Pancreas (tissue), 10 donors: ENCODE measurements around the gene UCP3. TPM values are rescaled to one million over a fixed set of nuclear protein-coding genes. Genes with fewer than 3 reads are reported as not detected.

Source experiments
- ATAC-seq, 4 donors: fragments of 200-7000 bp; cut with Tn5 transposase; one replicate each; pipeline versions ENCODE4 v1.8.0 to v1.9.1; 2020; ENCODE audit warnings: mild to moderate bottlenecking in 4 of 4, moderate library complexity in 4 of 4
- DNase-seq, 6 donors: peaks; one replicate each; pipeline ENCODE4 v3.0.0-alpha.2; 2020
- FAIRE-seq: peaks from 2 replicates; lab custom pipeline; 2012; peaks lifted over from hg19 to GRCh38; lab: Jason Lieb, UNC
- H3K27ac ChIP-seq, 4 donors: fragments of 200-600 bp; sonication (generic); 1 replicate in 3 of 4; 2 replicates in 1 of 4; pipeline versions ENCODE4 v1.5.0 to v1.8.0; 2020
- H3K27me3 ChIP-seq, 4 donors: fragments of 200-600 bp; one replicate each; pipeline ENCODE4 v1.8.0; 2021
- H3K36me3 ChIP-seq, 3 donors: fragments of 200-600 bp; sonication (generic) in 1 of 3; one replicate each; pipeline versions ENCODE4 v1.5.0 to v1.8.0; 2020 to 2021
- H3K4me1 ChIP-seq, 3 donors: fragments of 200-600 bp; one replicate each; pipeline ENCODE4 v1.8.0; 2021
- H3K4me3 ChIP-seq, 4 donors: fragments of 200-600 bp; sonication (generic) in 2 of 4; one replicate each; pipeline versions ENCODE4 v1.5.0 to v1.8.0; 2020 to 2021
- H3K9me3 ChIP-seq, 4 donors: fragments of 200-600 bp; one replicate each; pipeline ENCODE4 v1.8.0; 2021
- WGBS, 2 donors: extraction: QIAGEN DNeasy Blood & Tissue Kit; methylation state at CpG; one replicate each; pipeline ENCODE4 v1.1.7; 2013; 5-methylcytosine and 5-hydroxymethylcytosine counted together
- intact Hi-C, 3 donors: fragments of 100-400 bp; cut with DNase I; formaldehyde crosslinking; loops; one replicate each; pipeline versions ENCODE4 v1.11.1 to v1.14.2; 2022
- polyA plus RNA-seq, 2 donors: library from polyadenylated mRNA; stranded (reverse); fragments of 200-250 nt; gene quantifications; one replicate each; pipeline ENCODE4 v1.2.3, GENCODE V29; 2013
- total RNA-seq, 6 donors: library from RNA; stranded (reverse); fragmentation: NEBNext Ultra II Directional in 4 of 6; extraction: Animal tissue kit (Norgen Biotek cat#: 25700) in 4 of 6; gene quantifications; one replicate each; pipeline versions ENCODE4 v1.2.1 to v1.2.4, GENCODE V29; 2021 to 2023
- TF ChIP-seq, protein P1 (sequence below), 4 donors: fragments of 200-600 bp; sonication (generic) in 3 of 4; IDR thresholded peaks; one replicate each; pipeline versions ENCODE4 v1.5.0 to v1.8.0; 2021; ENCODE audit warnings: antibody characterized with exemption in 4 of 4
- donor health status: healthy with polysubstance abuse.
- donor health status: DM: no; HTN: no; CAD: no; lungs with moderate emphysema.
- donor health status: DM: no; HTN: no; CAD: no.
- donor health status: control.
- donor health status: control.
- donor health status: Bipolar disorder and iron deficiency.
- donor health status: DM: yes; HTN: yes; CAD: no.
- donor health status: DM: no; HTN: no; CAD: no.
- donor health status: DM: no; HTN: no; CAD: no.
- donor health status: DM: yes; HTN: yes; CAD: no.

The UCP3 gene
- total and polyA plus RNA-seq, 8 donors: 0.32 to 2.0 (median 0.87) TPM

DNA sequence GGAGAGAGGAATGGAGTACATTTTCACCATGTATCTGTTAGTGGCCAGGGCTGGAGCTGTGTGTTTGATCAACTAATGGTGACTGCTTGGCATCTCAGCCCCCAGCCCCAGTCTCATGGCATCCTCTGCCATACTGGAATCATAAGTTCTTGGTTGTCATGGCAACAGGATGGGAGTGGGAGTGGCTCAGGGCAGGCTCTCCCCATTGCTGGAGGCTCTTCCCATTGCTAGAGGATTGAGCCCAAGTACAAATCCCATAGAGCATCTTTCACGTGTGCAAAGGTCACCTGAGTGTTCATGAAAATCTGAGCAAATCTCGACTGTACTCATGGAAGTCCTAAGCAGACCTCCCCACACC lies 43.1 kb downstream of the UCP3 start:
- TF ChIP-seq, protein P1, sequence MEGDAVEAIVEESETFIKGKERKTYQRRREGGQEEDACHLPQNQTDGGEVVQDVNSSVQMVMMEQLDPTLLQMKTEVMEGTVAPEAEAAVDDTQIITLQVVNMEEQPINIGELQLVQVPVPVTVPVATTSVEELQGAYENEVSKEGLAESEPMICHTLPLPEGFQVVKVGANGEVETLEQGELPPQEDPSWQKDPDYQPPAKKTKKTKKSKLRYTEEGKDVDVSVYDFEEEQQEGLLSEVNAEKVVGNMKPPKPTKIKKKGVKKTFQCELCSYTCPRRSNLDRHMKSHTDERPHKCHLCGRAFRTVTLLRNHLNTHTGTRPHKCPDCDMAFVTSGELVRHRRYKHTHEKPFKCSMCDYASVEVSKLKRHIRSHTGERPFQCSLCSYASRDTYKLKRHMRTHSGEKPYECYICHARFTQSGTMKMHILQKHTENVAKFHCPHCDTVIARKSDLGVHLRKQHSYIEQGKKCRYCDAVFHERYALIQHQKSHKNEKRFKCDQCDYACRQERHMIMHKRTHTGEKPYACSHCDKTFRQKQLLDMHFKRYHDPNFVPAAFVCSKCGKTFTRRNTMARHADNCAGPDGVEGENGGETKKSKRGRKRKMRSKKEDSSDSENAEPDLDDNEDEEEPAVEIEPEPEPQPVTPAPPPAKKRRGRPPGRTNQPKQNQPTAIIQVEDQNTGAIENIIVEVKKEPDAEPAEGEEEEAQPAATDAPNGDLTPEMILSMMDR (IDR thresholded peaks at IDR 0.05): no peak
- no peaks in the 10 kb centered on the region for H3K4me1 ChIP-seq
- no peak overlapping the region for H3K27ac ChIP-seq
- intact Hi-C loops: loop anchor here in 1 of 3 donors (10.0 kb wide), 1 partner anchor 109 kb away; no protein-coding TSS in a partner anchor
- no peaks in the 10 kb centered on the region for H3K9me3 ChIP-seq
- DNase-seq: no peak
- no peaks in the 10 kb centered on the region for H3K36me3 ChIP-seq
- no peak for FAIRE-seq
- 38 to 50% methylated on average over 2 of the region's 2 CpGs for WGBS, 2 donors
- H3K4me3 ChIP-seq: no peak overlapping the region
- ATAC-seq: no peak
- no peaks in the 10 kb centered on the region for H3K27me3 ChIP-seq

GRCh38 chr11:73965076-73965763 lies 43.7 kb downstream of the UCP3 start:
- DNase-seq: peak in 1 of 6 donors; percentile 35
- Histone ChIP-seq H3K36me3 (no peaks in the 10 kb centered on the region), H3K4me1 (no peaks in the 10 kb centered on the region), H3K27me3 (no peaks in the 10 kb centered on the region), H3K4me3 (no peak overlapping the region), H3K27ac (no peak overlapping the region), H3K9me3 (no peaks in the 10 kb centered on the region)
- no peak for FAIRE-seq
- intact Hi-C loops: loop anchor here in 1 of 3 donors (10.0 kb wide), 1 partner anchor 110 kb away; no protein-coding TSS in a partner anchor
- no peak for ATAC-seq
- TF ChIP-seq, protein P1 (IDR thresholded peaks at IDR 0.05): no peak
- 64 to 69% methylated on average over 10 of the region's 10 CpGs for WGBS, 2 donors

DNA sequence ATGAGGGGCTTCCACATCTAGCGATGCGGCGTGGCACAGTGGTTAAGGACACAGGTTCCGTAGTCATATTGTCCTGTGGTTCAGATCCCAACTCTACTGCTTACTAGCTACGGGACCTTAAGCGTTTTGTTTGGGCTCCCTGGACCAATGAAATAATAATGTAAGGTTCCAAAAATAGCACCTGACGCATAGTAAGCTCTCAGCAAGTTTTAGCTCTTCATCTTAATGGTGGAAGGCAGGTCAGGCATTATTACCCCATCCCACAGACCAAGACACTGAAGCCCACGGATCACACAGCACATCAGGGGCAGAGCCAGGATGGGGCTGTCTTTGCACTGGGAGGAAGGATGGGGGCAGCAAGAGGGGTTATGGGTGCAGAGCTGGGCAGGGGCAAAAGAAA lies 45.0 kb downstream of the UCP3 start:
- DNase-seq (no peak), FAIRE-seq (no peak), ATAC-seq (no peak)
- TF ChIP-seq, protein P1 (IDR thresholded peaks at IDR 0.05): no peak
- Histone ChIP-seq H3K27ac (no peak overlapping the region), H3K4me3 (no peak overlapping the region), H3K36me3 (no peaks in the 10 kb centered on the region), H3K4me1 (no peaks in the 10 kb centered on the region), H3K9me3 (no peaks in the 10 kb centered on the region), H3K27me3 (no peaks in the 10 kb centered on the region)
- intact Hi-C loops: loop anchor here in 1 of 3 donors (10.0 kb wide), 1 partner anchor 111 kb away; no protein-coding TSS in a partner anchor
- 68 to 71% methylated on average over 8 of the region's 8 CpGs for WGBS, 2 donors

GRCh38 chr11:73962101-73962705 lies 46.7 kb downstream of the UCP3 start:
- no peak for FAIRE-seq

More at GRCh38 chr11:73962101-73962705, 46.7 kb downstream of the UCP3 start:
- no peaks in the 10 kb centered on the region for H3K4me1 ChIP-seq
- TF ChIP-seq, protein P1 (IDR thresholded peaks at IDR 0.05): no peak
- intact Hi-C loops: loop anchor here in 1 of 3 donors (10.0 kb wide), 1 partner anchor 113 kb away; no protein-coding TSS in a partner anchor
- no peaks in the 10 kb centered on the region for H3K36me3 ChIP-seq
- 68 to 82% methylated on average over 7 of the region's 7 CpGs for WGBS, 2 donors
- ATAC-seq (no peak), DNase-seq (peak in 1 of 6 donors; percentile 3)
- H3K27ac ChIP-seq: no peak overlapping the region
- H3K4me3 ChIP-seq: no peak overlapping the region
- H3K27me3 ChIP-seq: no peaks in the 10 kb centered on the region
- H3K9me3 ChIP-seq: no peaks in the 10 kb centered on the region
